GM06990 (cell line): Measurements from ENCODE around the gene RARG.

Source experiments
- DNase-seq: peaks from one replicate; pipeline ENCODE4 v3.0.0-alpha.2; 2011; ENCODE audit not compliant: insufficient read length; ENCODE audit errors: extremely low read depth
- H3K27me3 ChIP-seq: replicated peaks from 2 replicates; pipeline ENCODE4 v1.6.0; 2011; ENCODE audit warnings: low read length; ENCODE audit not compliant: control insufficient read depth, insufficient read depth
- H3K36me3 ChIP-seq: 2 replicates; pipeline ENCODE4 v1.5.1; 2011; ENCODE audit warnings: low read length; ENCODE audit not compliant: control insufficient read depth, insufficient read depth
- H3K4me3 ChIP-seq: replicated peaks from 2 replicates; pipeline ENCODE4 v1.5.1; 2011; ENCODE audit warnings: low read depth, mild to moderate bottlenecking, control low read depth, low read length
- TF ChIP-seq, protein P1 (sequence below): IDR thresholded peaks from 2 replicates; pipeline ENCODE4 v1.5.1; 2011; ENCODE audit warnings: low read length, control low read depth, mild to moderate bottlenecking, inconsistent platforms; ENCODE audit not compliant: insufficient read depth, poor library complexity, severe bottlenecking

Gene RARG

DNA sequence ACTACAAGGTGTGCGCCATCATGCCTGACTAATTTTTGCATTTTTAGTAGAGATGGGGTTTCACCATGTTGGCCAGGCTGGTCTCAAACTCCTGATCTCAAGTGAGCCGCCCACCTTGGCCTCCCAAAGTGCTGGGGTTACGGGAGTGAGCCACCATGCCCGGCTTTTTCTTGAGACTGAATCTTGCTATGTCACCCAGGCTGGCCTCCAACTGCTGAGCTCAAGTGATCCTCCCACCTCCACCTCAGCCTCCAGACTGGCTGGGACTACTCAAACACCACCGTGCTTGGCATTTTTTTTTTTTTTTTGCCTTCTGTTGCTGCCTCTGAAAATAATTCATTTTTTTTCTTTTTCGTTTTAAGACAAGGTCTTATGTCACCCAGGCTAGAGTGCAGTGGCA is 27.9 kb upstream of the RARG start:
- no peaks in the 10 kb centered on the region for H3K36me3 ChIP-seq
- TF ChIP-seq, protein P1, sequence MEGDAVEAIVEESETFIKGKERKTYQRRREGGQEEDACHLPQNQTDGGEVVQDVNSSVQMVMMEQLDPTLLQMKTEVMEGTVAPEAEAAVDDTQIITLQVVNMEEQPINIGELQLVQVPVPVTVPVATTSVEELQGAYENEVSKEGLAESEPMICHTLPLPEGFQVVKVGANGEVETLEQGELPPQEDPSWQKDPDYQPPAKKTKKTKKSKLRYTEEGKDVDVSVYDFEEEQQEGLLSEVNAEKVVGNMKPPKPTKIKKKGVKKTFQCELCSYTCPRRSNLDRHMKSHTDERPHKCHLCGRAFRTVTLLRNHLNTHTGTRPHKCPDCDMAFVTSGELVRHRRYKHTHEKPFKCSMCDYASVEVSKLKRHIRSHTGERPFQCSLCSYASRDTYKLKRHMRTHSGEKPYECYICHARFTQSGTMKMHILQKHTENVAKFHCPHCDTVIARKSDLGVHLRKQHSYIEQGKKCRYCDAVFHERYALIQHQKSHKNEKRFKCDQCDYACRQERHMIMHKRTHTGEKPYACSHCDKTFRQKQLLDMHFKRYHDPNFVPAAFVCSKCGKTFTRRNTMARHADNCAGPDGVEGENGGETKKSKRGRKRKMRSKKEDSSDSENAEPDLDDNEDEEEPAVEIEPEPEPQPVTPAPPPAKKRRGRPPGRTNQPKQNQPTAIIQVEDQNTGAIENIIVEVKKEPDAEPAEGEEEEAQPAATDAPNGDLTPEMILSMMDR, result no peak
- H3K4me3 ChIP-seq, result no peak overlapping the region
- no peaks in the 10 kb centered on the region for H3K27me3 ChIP-seq
- no peak for DNase-seq

GRCh38 chr12:53258541-53259539 is 26.8 kb upstream of the RARG start:
- no peak for DNase-seq
- Histone ChIP-seq H3K27me3 (no peaks in the 10 kb centered on the region), H3K36me3 (no peaks in the 10 kb centered on the region), H3K4me3 (no peak overlapping the region)
- TF ChIP-seq, protein P1, result no peak

DNA sequence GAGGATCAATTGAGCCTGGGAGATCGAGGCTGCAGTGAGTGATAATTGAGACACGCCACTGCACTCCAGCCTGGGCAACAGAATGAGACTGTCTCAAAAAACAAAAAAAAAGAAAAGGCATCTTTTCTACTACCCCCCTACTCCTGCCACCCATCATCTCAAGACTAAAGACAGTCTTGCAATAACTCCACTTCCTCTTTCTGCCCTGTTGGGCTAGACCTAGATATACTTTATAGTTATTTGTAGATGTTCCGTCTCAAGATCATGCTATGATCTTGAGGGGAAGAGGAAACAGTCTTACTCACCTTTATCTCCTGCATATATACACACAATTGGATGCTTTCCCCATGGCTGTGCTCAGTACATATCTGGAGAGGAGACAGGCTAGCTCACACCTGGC is 24.0 kb upstream of the RARG start:
- no peak overlapping the region for H3K4me3 ChIP-seq
- H3K36me3 ChIP-seq, result no peaks in the 10 kb centered on the region
- DNase-seq, result no peak
- no peaks in the 10 kb centered on the region for H3K27me3 ChIP-seq
- TF ChIP-seq, protein P1, result no peak

DNA sequence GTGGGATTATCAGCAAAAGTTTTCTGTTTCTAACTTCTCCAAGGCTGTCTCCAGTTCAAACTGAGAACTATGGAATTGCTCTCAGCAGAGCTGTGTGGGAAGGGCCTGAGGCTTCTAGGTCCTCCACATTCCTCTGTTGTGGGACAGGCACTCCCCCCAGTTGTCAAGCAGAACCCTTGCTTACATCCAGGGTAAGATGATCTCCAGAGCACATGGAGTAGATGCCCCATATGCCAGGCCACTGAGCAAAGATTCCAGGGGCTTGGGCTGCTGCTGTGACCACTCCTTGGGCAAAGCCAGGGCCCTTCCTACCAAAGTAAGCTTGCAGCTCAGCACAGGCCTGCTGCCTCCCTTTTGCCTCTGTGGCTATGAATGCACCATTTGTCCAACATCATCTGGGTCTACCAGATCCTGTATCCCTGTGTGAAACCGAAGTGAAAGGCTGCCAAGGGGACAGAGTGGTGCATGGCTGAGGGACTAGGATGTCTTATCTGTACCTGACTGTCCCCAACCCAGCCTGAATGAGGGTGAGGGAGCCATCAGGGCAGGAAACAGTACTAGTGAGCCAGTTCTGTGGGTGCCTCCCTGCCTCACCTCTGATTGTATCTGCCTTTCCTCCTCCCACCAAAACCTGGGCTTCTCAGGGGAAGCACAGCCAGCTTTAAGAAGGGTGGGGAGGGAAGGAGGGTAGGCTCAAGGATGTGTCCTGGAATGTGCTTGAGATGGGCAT is 23.0 kb upstream of the RARG start:
- no peak for DNase-seq
- TF ChIP-seq, protein P1, result no peak
- Histone ChIP-seq H3K36me3 (no peaks in the 10 kb centered on the region), H3K4me3 (no peak overlapping the region), H3K27me3 (no peaks in the 10 kb centered on the region)

DNA sequence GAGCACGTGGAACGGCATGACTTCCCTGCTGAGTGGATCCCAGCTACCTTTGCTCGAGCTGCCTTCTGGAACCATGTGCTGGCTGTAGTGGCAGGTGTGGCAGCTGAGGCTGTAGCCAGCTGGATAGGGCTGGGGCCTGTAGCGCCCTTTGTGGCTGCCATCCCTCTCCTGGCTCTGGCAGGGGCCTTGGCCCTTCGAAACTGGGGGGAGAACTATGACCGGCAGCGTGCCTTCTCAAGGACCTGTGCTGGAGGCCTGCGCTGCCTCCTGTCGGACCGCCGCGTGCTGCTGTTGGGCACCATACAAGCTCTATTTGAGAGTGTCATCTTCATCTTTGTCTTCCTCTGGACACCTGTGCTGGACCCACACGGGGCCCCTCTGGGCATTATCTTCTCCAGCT is 21.3 kb upstream of the RARG start:
- TF ChIP-seq, protein P1, result no peak
- Histone ChIP-seq H3K27me3 (no peaks in the 10 kb centered on the region), H3K4me3 (peak overlapping the region; percentile 80), H3K36me3 (no peaks in the 10 kb centered on the region)
- DNase-seq, result no peak
